ENCODE measurements around the gene EVI5.

GRCh38 chr1:92483610-92484471, 301.1 kb downstream of the EVI5 start:
- TF ChIP-seq, protein P1, sequence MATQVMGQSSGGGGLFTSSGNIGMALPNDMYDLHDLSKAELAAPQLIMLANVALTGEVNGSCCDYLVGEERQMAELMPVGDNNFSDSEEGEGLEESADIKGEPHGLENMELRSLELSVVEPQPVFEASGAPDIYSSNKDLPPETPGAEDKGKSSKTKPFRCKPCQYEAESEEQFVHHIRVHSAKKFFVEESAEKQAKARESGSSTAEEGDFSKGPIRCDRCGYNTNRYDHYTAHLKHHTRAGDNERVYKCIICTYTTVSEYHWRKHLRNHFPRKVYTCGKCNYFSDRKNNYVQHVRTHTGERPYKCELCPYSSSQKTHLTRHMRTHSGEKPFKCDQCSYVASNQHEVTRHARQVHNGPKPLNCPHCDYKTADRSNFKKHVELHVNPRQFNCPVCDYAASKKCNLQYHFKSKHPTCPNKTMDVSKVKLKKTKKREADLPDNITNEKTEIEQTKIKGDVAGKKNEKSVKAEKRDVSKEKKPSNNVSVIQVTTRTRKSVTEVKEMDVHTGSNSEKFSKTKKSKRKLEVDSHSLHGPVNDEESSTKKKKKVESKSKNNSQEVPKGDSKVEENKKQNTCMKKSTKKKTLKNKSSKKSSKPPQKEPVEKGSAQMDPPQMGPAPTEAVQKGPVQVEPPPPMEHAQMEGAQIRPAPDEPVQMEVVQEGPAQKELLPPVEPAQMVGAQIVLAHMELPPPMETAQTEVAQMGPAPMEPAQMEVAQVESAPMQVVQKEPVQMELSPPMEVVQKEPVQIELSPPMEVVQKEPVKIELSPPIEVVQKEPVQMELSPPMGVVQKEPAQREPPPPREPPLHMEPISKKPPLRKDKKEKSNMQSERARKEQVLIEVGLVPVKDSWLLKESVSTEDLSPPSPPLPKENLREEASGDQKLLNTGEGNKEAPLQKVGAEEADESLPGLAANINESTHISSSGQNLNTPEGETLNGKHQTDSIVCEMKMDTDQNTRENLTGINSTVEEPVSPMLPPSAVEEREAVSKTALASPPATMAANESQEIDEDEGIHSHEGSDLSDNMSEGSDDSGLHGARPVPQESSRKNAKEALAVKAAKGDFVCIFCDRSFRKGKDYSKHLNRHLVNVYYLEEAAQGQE (IDR thresholded peaks at IDR 0.05; ENCODE audit: borderline replicate concordance): no peak
- TF ChIP-seq EP300 (conservative IDR thresholded peaks at IDR 0.05; ENCODE audit: poor library complexity, severe bottlenecking) (no peak), EZH2 (IDR thresholded peaks at IDR 0.05; ENCODE audit: borderline replicate concordance, insufficient read depth, low read length, poor library complexity, severe bottlenecking) (no peak), TAF1 (IDR thresholded peaks at IDR 0.05; ENCODE audit: low read depth) (no peak), SMC3 (conservative IDR thresholded peaks at IDR 0.05; ENCODE audit: poor library complexity) (no peak)
- TF ChIP-seq, protein P2, sequence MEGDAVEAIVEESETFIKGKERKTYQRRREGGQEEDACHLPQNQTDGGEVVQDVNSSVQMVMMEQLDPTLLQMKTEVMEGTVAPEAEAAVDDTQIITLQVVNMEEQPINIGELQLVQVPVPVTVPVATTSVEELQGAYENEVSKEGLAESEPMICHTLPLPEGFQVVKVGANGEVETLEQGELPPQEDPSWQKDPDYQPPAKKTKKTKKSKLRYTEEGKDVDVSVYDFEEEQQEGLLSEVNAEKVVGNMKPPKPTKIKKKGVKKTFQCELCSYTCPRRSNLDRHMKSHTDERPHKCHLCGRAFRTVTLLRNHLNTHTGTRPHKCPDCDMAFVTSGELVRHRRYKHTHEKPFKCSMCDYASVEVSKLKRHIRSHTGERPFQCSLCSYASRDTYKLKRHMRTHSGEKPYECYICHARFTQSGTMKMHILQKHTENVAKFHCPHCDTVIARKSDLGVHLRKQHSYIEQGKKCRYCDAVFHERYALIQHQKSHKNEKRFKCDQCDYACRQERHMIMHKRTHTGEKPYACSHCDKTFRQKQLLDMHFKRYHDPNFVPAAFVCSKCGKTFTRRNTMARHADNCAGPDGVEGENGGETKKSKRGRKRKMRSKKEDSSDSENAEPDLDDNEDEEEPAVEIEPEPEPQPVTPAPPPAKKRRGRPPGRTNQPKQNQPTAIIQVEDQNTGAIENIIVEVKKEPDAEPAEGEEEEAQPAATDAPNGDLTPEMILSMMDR (IDR thresholded peaks at IDR 0.05; ENCODE audit: poor library complexity, severe bottlenecking): no peak
